CD4-positive, alpha-beta T cell (primary cell): ENCODE measurements around the gene SLC17A8. TPM values are rescaled to one million over a fixed set of nuclear protein-coding genes. Genes with fewer than 3 reads are reported as not detected.

ENCODE experiments used
- ATAC-seq: fragments of 200-7000 bp; cut with Tn5 transposase; one replicate; pipeline ENCODE4 v1.10.0; 2022; ENCODE audit warnings: mild to moderate bottlenecking; ENCODE audit not compliant: poor library complexity
- CTCF ChIA-PET: fragments of 350-600 bp; sonication (Branson Sonifier 250); formaldehyde crosslinking; loops from one replicate; lab custom pipeline; 2021; ENCODE audit warnings: antibody characterized with exemption, inconsistent platforms; lab: Charles Lee
- POLR2A ChIA-PET: fragments of 350-600 bp; sonication (Branson Sonifier 250); formaldehyde crosslinking; loops from one replicate; lab custom pipeline; 2021; ENCODE audit warnings: antibody characterized with exemption, inconsistent platforms; lab: Charles Lee
- DNase-seq, 14 experiments: peaks; one replicate each; pipeline ENCODE4 v3.0.0-alpha.2; 2013 to 2020; ENCODE audit warnings: mixed read lengths in 2 of 14
- H3K27ac ChIP-seq, 2 donors: one replicate each; pipeline versions ENCODE4 v1.5.1 to v1.7.0; 2013; ENCODE audit warnings: low read length in 2 of 2, low read depth in 1 of 2, mild to moderate bottlenecking in 1 of 2
- H3K27me3 ChIP-seq, 2 experiments: 1 replicate in 1 of 2; 2 replicates in 1 of 2; pipeline versions ENCODE4 v1.6.1 to v1.7.0; 2013; ENCODE audit warnings: low read length in 2 of 2, control low read depth in 1 of 2, mild to moderate bottlenecking in 1 of 2, moderate library complexity in 1 of 2; ENCODE audit not compliant: insufficient read depth in 2 of 2, control insufficient read depth in 1 of 2
- H3K36me3 ChIP-seq: one replicate; pipeline ENCODE4 v1.6.1; 2013; ENCODE audit warnings: low read length, control low read depth; ENCODE audit not compliant: insufficient read depth
- H3K4me1 ChIP-seq: one replicate; pipeline ENCODE4 v1.6.1; 2013; ENCODE audit warnings: low read length, control low read depth; ENCODE audit not compliant: insufficient read depth
- H3K4me3 ChIP-seq: one replicate; pipeline ENCODE4 v1.5.1; 2013; ENCODE audit warnings: mild to moderate bottlenecking, low read length, moderate library complexity
- H3K9me3 ChIP-seq, 2 experiments: 1 replicate in 1 of 2; 2 replicates in 1 of 2; pipeline versions ENCODE4 v1.6.1 to v1.7.0; 2013; ENCODE audit warnings: low read length in 2 of 2, mild to moderate bottlenecking in 2 of 2, control low read depth in 1 of 2, moderate library complexity in 1 of 2; ENCODE audit not compliant: control insufficient read depth in 1 of 2, insufficient read depth in 1 of 2
- H3K27ac Mint-ChIP-seq: one replicate; pipeline ENCODE4 v1.8.0; 2020; ENCODE audit warnings: mixed read lengths
- H3K27me3 Mint-ChIP-seq: one replicate; pipeline ENCODE4 v1.8.0; 2021; ENCODE audit warnings: mixed read lengths
- H3K36me3 Mint-ChIP-seq: one replicate; pipeline ENCODE4 v1.8.0; 2021; ENCODE audit warnings: low read depth, mixed read lengths
- H3K4me1 Mint-ChIP-seq: one replicate; pipeline ENCODE4 v1.8.0; 2021; ENCODE audit warnings: low read depth, mixed read lengths
- H3K4me3 Mint-ChIP-seq: one replicate; pipeline ENCODE4 v1.8.0; 2020; ENCODE audit warnings: mild to moderate bottlenecking, mixed read lengths
- H3K9me3 Mint-ChIP-seq: one replicate; pipeline ENCODE4 v1.8.0; 2020; ENCODE audit warnings: mixed read lengths
- intact Hi-C, 2 experiments: fragments of 100-400 bp; cut with DNase I in 1 of 2; cut with micrococcal nuclease in 1 of 2; formaldehyde crosslinking; loops; one replicate each; pipeline versions ENCODE4 v1.15.1 to v1.9.0; 2023 to 2025; cut with DNase I, micrococcal nuclease
- total RNA-seq, 174 experiments: library from RNA in 2 of 174; stranded (reverse) in 2 of 174; gene quantifications; one replicate each; pipeline ENCODE4 v1.2.3 and lab custom pipeline; 2021 to 2026
- TF ChIP-seq, protein P1 (sequence below): fragments of 200-600 bp; IDR thresholded peaks from one replicate; pipeline ENCODE4 v1.8.0; 2022; ENCODE audit warnings: antibody characterized with exemption, mild to moderate bottlenecking

SLC17A8 gene
- total RNA-seq, 2 experiments from 2014 or later, result not detected

DNA sequence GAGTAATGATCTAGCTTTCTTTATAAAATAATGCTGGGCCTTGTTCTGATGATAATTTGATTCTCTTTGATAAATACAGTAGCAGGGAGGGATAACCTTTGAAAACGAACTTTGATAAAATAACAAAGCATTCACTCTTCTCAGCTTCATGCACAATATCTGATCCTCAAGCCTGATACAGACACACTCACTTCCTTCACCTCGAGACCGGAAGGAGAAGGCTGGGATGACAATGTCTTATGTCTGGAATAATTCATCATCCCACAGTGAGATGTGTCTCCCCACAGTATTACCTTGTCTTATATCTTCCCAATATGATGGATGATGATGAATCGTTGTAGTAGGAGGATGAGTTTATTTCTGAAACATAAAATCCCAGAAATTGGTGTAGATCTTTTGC is 101.3 kb downstream of the SLC17A8 start:
- TF ChIP-seq, protein P1, sequence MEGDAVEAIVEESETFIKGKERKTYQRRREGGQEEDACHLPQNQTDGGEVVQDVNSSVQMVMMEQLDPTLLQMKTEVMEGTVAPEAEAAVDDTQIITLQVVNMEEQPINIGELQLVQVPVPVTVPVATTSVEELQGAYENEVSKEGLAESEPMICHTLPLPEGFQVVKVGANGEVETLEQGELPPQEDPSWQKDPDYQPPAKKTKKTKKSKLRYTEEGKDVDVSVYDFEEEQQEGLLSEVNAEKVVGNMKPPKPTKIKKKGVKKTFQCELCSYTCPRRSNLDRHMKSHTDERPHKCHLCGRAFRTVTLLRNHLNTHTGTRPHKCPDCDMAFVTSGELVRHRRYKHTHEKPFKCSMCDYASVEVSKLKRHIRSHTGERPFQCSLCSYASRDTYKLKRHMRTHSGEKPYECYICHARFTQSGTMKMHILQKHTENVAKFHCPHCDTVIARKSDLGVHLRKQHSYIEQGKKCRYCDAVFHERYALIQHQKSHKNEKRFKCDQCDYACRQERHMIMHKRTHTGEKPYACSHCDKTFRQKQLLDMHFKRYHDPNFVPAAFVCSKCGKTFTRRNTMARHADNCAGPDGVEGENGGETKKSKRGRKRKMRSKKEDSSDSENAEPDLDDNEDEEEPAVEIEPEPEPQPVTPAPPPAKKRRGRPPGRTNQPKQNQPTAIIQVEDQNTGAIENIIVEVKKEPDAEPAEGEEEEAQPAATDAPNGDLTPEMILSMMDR, result no peak
- intact Hi-C loops, result no loop called here

DNA sequence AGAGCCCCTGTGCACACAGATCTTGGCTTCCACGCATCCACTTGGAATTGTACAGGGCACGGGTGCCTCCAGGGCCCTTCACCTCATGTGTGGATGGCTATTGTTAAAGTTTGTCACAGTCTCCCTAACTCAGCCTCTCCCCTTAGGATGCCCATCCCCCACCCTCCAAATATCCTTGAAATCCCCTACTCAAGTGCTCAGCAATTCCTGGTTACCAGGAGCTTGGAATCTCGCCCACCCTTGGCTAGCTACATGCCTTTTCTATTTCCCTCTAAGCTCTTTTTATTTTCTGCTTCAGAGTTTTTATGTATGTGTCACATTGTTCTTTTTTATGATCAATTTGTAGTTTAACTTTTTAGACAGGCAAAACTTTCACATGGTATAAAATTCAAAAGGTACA is 103.8 kb downstream of the SLC17A8 start:
- intact Hi-C loops, result no loop called here
- no peaks in the 10 kb centered on the region for H3K36me3 Mint-ChIP-seq
- no peak overlapping the region for H3K27ac ChIP-seq
- TF ChIP-seq, protein P1, result no peak
- ChIA-PET CTCF (no interaction called here), POLR2A (no interaction called here)
- no peak for DNase-seq
- H3K36me3 ChIP-seq, result no peaks in the 10 kb centered on the region
- H3K4me3 ChIP-seq, result no peak overlapping the region
- no peak overlapping the region for H3K4me3 Mint-ChIP-seq
- H3K27ac Mint-ChIP-seq, result no peak overlapping the region
- H3K4me1 Mint-ChIP-seq, result no peaks in the 10 kb centered on the region
- H3K4me1 ChIP-seq, result no peaks in the 10 kb centered on the region
- no peaks in the 10 kb centered on the region for H3K27me3 Mint-ChIP-seq
- ATAC-seq, result no peak
- no peaks in the 10 kb centered on the region for H3K9me3 ChIP-seq
- H3K27me3 ChIP-seq, result no peaks in the 10 kb centered on the region
- H3K9me3 Mint-ChIP-seq, result no peaks in the 10 kb centered on the region

More for the DNA sequence above, 101.3 kb downstream of the SLC17A8 start:
- Histone ChIP-seq H3K4me3 (no peak overlapping the region), H3K9me3 (no peaks in the 10 kb centered on the region), H3K27me3 (no peaks in the 10 kb centered on the region), H3K4me1 (no peaks in the 10 kb centered on the region), H3K27ac (no peak overlapping the region), H3K36me3 (no peaks in the 10 kb centered on the region)
- H3K4me1 Mint-ChIP-seq, result no peaks in the 10 kb centered on the region
- no peaks in the 10 kb centered on the region for H3K9me3 Mint-ChIP-seq
- POLR2A ChIA-PET, result no interaction called here
- no peak overlapping the region for H3K27ac Mint-ChIP-seq
- no peak for ATAC-seq
- no peak overlapping the region for H3K4me3 Mint-ChIP-seq
- H3K27me3 Mint-ChIP-seq, result no peaks in the 10 kb centered on the region
- H3K36me3 Mint-ChIP-seq, result no peaks in the 10 kb centered on the region
- CTCF ChIA-PET, result no interaction called here
- no peak for DNase-seq

GRCh38 chr12:100461330-100461973 is 104.6 kb downstream of the SLC17A8 start:
- Mint-ChIP-seq H3K9me3 (no peaks in the 10 kb centered on the region), H3K36me3 (no peaks in the 10 kb centered on the region), H3K27ac (no peak overlapping the region), H3K27me3 (no peaks in the 10 kb centered on the region), H3K4me1 (no peaks in the 10 kb centered on the region), H3K4me3 (no peak overlapping the region)
- intact Hi-C loops, result no loop called here
- TF ChIP-seq, protein P1, result no peak
- Histone ChIP-seq H3K9me3 (no peaks in the 10 kb centered on the region), H3K4me3 (no peak overlapping the region), H3K36me3 (no peaks in the 10 kb centered on the region), H3K27ac (no peak overlapping the region), H3K4me1 (no peaks in the 10 kb centered on the region), H3K27me3 (no peaks in the 10 kb centered on the region)
- ATAC-seq, result no peak
- DNase-seq, result no peak
- POLR2A ChIA-PET, result no interaction called here
- CTCF ChIA-PET, result no interaction called here
